GM23338 (cell line): Measurements from ENCODE around the gene CRELD1. TPM values are rescaled to one million over a fixed set of nuclear protein-coding genes. Genes with fewer than 3 reads are reported as not detected.

ENCODE experiments used
- ATAC-seq: fragments of 200-7000 bp; cut with Tn5 transposase; 3 replicates; pipeline ENCODE4 v1.9.1; 2020
- DNase-seq: peaks from one replicate; pipeline ENCODE4 v3.0.0-alpha.2; 2015; ENCODE audit warnings: low spot score
- H2AFZ ChIP-seq: fragments of 200-600 bp; sonication (generic); 2 replicates; pipeline ENCODE4 v1.8.0; 2016; ENCODE audit warnings: antibody characterized with exemption, mild to moderate bottlenecking, moderate library complexity
- H3F3A ChIP-seq: fragments of 200-600 bp; sonication (generic); replicated peaks from 2 replicates; pipeline ENCODE4 v1.8.0; 2017; ENCODE audit warnings: antibody characterized with exemption, mixed run types, low read depth
- H3K27ac ChIP-seq: fragments of 200-600 bp; sonication (generic); 2 replicates; pipeline ENCODE4 v1.6.1; 2016; ENCODE audit warnings: low read depth
- H3K27me3 ChIP-seq: fragments of 200-600 bp; sonication (generic); 2 replicates; pipeline ENCODE4 v1.8.0; 2016; ENCODE audit warnings: mild to moderate bottlenecking, mixed run types, moderate library complexity; ENCODE audit not compliant: insufficient read depth
- H3K36me3 ChIP-seq: fragments of 200-600 bp; sonication (generic); 2 replicates; pipeline ENCODE4 v1.8.0; 2016; ENCODE audit warnings: mild to moderate bottlenecking; ENCODE audit not compliant: insufficient read depth
- H3K4me1 ChIP-seq: fragments of 200-600 bp; sonication (generic); 2 replicates; pipeline ENCODE4 v1.8.0; 2016; ENCODE audit warnings: mild to moderate bottlenecking, moderate library complexity; ENCODE audit not compliant: insufficient read depth
- H3K4me2 ChIP-seq: fragments of 200-600 bp; sonication (generic); 2 replicates; pipeline ENCODE4 v1.7.1; 2017; ENCODE audit warnings: mixed run types
- H3K4me3 ChIP-seq: fragments of 200-600 bp; sonication (generic); 2 replicates; pipeline ENCODE4 v1.6.1; 2016; ENCODE audit warnings: mixed run types
- H3K79me2 ChIP-seq: fragments of 200-600 bp; sonication (generic); replicated peaks from 2 replicates; pipeline ENCODE4 v1.8.0; 2017; ENCODE audit warnings: mild to moderate bottlenecking; ENCODE audit not compliant: insufficient read depth
- H3K9me2 ChIP-seq: fragments of 200-600 bp; sonication (generic); 2 replicates; pipeline ENCODE4 v1.8.0; 2017; ENCODE audit not compliant: insufficient read depth
- H4K20me1 ChIP-seq: fragments of 200-600 bp; sonication (generic); replicated peaks from 2 replicates; pipeline ENCODE4 v1.8.0; 2017; ENCODE audit warnings: mild to moderate bottlenecking; ENCODE audit not compliant: insufficient read depth
- H3K27ac Mint-ChIP-seq: 2 replicates; pipeline ENCODE4 v1.8.0; 2020; ENCODE audit warnings: inconsistent platforms, mild to moderate bottlenecking, moderate library complexity, mixed read lengths
- H3K27me3 Mint-ChIP-seq: 3 replicates; pipeline ENCODE4 v1.8.0; 2022; ENCODE audit warnings: low read depth, mild to moderate bottlenecking, moderate library complexity, mixed read lengths, inconsistent platforms; ENCODE audit not compliant: insufficient read depth, poor library complexity
- H3K36me3 Mint-ChIP-seq: 3 replicates; pipeline ENCODE4 v1.8.0; 2021; ENCODE audit warnings: low read depth, mild to moderate bottlenecking, inconsistent platforms, moderate library complexity, mixed read lengths
- H3K4me1 Mint-ChIP-seq: 3 replicates; pipeline ENCODE4 v1.8.0; 2020; ENCODE audit warnings: mild to moderate bottlenecking, inconsistent platforms, mixed read lengths
- H3K4me3 Mint-ChIP-seq: 3 replicates; pipeline ENCODE4 v1.8.0; 2021; ENCODE audit warnings: moderate library complexity, mild to moderate bottlenecking, inconsistent platforms, mixed read lengths
- H3K9me3 Mint-ChIP-seq: 3 replicates; pipeline ENCODE4 v1.8.0; 2020; ENCODE audit warnings: moderate library complexity, mild to moderate bottlenecking, inconsistent platforms, mixed read lengths
- CREB1 ChIP-seq: fragments of 250-450 bp; sonication (Bioruptor Pico); IDR thresholded peaks from 2 replicates; pipeline ENCODE4 v1.5.0; 2020; ENCODE audit warnings: low read depth, mild to moderate bottlenecking, moderate library complexity
- EZH2 ChIP-seq: fragments of 200-600 bp; sonication (generic); IDR thresholded peaks from one replicate; pipeline ENCODE4 v1.8.0; 2017; ENCODE audit warnings: antibody characterized with exemption, mild to moderate bottlenecking, low read depth; ENCODE audit not compliant: unreplicated experiment
- EZH2phosphoT487 ChIP-seq: fragments of 200-600 bp; sonication (generic); IDR thresholded peaks from one replicate; pipeline ENCODE4 v1.8.1; 2018; ENCODE audit warnings: antibody characterized with exemption; ENCODE audit not compliant: unreplicated experiment
- JUNB ChIP-seq: IDR thresholded peaks from one replicate; pipeline ENCODE4 v1.6.1; 2016; ENCODE audit warnings: antibody characterized with exemption; ENCODE audit not compliant: unreplicated experiment
- NANOG ChIP-seq: IDR thresholded peaks from 2 replicates; pipeline ENCODE4 v1.6.1; 2016; ENCODE audit warnings: antibody characterized with exemption, borderline replicate concordance
- POLR2AphosphoS5 ChIP-seq: IDR thresholded peaks from 2 replicates; pipeline ENCODE4 v1.6.1; 2016; ENCODE audit warnings: antibody characterized with exemption, low read depth
- STAT1 ChIP-seq: IDR thresholded peaks from one replicate; pipeline ENCODE4 v1.6.1; 2016; ENCODE audit warnings: antibody characterized with exemption; ENCODE audit not compliant: unreplicated experiment
- ZNF114 ChIP-seq: fragments of 250-450 bp; sonication (Bioruptor Pico); IDR thresholded peaks from 2 replicates; pipeline ENCODE4 v1.5.0; 2020; ENCODE audit warnings: mild to moderate bottlenecking, moderate library complexity
- ZNF331 ChIP-seq: fragments of 250-450 bp; sonication (Bioruptor Pico); IDR thresholded peaks from 2 replicates; pipeline ENCODE4 v1.5.0; 2020; ENCODE audit warnings: low read depth, mild to moderate bottlenecking, moderate library complexity
- ZNF462 ChIP-seq: fragments of 250-450 bp; sonication (Bioruptor Pico); IDR thresholded peaks from 2 replicates; pipeline ENCODE4 v1.5.0; 2020; ENCODE audit warnings: mild to moderate bottlenecking, moderate library complexity
- polyA plus RNA-seq: library from polyadenylated mRNA; unstranded; fragments of >200 nt; fragmentation: Nextera tagmentation; extraction: Ambion mirVana; gene quantifications from 2 replicates; pipeline ENCODE4 v1.2.1, GENCODE V29; 2016
- total RNA-seq: library from RNA; depleted of rRNA; stranded (reverse); fragments of >200 nt; shearing (Covaris generic); gene quantifications from 2 replicates; pipeline ENCODE4 v1.2.3, GENCODE V29; 2014
- TF ChIP-seq, protein P1 (sequence below), 2 experiments: fragments of 200-600 bp in 1 of 2; sonication (generic) in 1 of 2; conservative IDR thresholded peaks; 2 replicates each; pipeline versions ENCODE4 v1.5.1 to v1.6.1; 2016 to 2017; ENCODE audit warnings: antibody characterized with exemption in 2 of 2, low read depth in 2 of 2, mild to moderate bottlenecking in 2 of 2, moderate library complexity in 1 of 2
- TF ChIP-seq, protein P2 (sequence below): IDR thresholded peaks from one replicate; pipeline ENCODE4 v1.6.1; 2018; ENCODE audit warnings: antibody characterized with exemption; ENCODE audit not compliant: unreplicated experiment
- TF ChIP-seq, protein P3 (sequence below): IDR thresholded peaks from 2 replicates; pipeline ENCODE4 v1.6.1; 2016; ENCODE audit warnings: antibody characterized with exemption

The CRELD1 gene
- total and polyA plus RNA-seq, 2 experiments from 2014 or later, result 11.5 to 13.1 TPM

DNA sequence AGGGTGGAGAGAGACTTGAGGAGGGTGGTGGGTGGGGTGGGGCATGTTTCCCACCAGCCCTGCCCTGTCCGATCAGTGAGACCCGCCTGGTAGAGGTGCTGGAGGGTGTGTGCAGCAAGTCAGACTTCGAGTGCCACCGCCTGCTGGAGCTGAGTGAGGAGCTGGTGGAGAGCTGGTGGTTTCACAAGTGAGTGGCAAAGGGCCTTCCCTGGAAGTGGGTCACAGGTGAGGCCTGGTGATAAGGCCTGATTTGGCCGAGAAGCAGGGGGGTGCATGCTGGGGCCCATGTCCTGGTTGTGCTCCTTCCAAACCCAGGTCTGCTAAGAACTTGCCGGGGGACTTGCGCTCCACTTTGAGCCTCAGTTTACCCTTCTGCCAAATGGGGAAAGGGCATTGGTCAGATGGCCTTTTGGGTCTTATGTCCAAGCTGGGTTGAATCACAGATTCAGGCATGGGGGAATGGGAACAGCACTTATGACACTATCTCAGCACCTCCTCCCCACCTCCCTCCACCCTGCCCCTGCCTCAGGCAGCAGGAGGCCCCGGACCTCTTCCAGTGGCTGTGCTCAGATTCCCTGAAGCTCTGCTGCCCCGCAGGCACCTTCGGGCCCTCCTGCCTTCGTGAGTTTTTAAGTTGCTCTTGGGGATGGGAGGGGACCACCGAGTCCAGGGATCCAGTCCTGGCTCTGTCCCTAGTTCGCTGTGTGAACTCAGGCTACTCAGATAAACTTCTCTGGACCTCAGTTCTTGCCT, 4.0 kb downstream of the CRELD1 start:
- no peaks in the 10 kb centered on the region for H3K27me3 ChIP-seq
- H3K4me3 ChIP-seq, result no peak overlapping the region
- H3F3A ChIP-seq, result no peaks in the 10 kb centered on the region
- Mint-ChIP-seq H3K4me3 (no peak overlapping the region), H3K9me3 (no peaks in the 10 kb centered on the region), H3K36me3 (peaks cover 18% of the 10 kb centered on the region), H3K27ac (no peak overlapping the region), H3K27me3 (peaks cover 7% of the 10 kb centered on the region), H3K4me1 (peaks cover 8% of the 10 kb centered on the region)
- H3K4me1 ChIP-seq, result peaks cover 5% of the 10 kb centered on the region; the same call in 1 of the 2 replicates
- H3K79me2 ChIP-seq, result no peaks in the 10 kb centered on the region; the same call in 1 of the 2 replicates
- ATAC-seq, result no peak
- H4K20me1 ChIP-seq, result no peaks in the 10 kb centered on the region
- no peaks in the 10 kb centered on the region for H3K9me2 ChIP-seq
- TF ChIP-seq, protein P1, sequence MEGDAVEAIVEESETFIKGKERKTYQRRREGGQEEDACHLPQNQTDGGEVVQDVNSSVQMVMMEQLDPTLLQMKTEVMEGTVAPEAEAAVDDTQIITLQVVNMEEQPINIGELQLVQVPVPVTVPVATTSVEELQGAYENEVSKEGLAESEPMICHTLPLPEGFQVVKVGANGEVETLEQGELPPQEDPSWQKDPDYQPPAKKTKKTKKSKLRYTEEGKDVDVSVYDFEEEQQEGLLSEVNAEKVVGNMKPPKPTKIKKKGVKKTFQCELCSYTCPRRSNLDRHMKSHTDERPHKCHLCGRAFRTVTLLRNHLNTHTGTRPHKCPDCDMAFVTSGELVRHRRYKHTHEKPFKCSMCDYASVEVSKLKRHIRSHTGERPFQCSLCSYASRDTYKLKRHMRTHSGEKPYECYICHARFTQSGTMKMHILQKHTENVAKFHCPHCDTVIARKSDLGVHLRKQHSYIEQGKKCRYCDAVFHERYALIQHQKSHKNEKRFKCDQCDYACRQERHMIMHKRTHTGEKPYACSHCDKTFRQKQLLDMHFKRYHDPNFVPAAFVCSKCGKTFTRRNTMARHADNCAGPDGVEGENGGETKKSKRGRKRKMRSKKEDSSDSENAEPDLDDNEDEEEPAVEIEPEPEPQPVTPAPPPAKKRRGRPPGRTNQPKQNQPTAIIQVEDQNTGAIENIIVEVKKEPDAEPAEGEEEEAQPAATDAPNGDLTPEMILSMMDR (conservative IDR thresholded peaks at IDR 0.05; ENCODE audit: low read depth in 2 of 2), result no peak
- TF ChIP-seq, protein P2, sequence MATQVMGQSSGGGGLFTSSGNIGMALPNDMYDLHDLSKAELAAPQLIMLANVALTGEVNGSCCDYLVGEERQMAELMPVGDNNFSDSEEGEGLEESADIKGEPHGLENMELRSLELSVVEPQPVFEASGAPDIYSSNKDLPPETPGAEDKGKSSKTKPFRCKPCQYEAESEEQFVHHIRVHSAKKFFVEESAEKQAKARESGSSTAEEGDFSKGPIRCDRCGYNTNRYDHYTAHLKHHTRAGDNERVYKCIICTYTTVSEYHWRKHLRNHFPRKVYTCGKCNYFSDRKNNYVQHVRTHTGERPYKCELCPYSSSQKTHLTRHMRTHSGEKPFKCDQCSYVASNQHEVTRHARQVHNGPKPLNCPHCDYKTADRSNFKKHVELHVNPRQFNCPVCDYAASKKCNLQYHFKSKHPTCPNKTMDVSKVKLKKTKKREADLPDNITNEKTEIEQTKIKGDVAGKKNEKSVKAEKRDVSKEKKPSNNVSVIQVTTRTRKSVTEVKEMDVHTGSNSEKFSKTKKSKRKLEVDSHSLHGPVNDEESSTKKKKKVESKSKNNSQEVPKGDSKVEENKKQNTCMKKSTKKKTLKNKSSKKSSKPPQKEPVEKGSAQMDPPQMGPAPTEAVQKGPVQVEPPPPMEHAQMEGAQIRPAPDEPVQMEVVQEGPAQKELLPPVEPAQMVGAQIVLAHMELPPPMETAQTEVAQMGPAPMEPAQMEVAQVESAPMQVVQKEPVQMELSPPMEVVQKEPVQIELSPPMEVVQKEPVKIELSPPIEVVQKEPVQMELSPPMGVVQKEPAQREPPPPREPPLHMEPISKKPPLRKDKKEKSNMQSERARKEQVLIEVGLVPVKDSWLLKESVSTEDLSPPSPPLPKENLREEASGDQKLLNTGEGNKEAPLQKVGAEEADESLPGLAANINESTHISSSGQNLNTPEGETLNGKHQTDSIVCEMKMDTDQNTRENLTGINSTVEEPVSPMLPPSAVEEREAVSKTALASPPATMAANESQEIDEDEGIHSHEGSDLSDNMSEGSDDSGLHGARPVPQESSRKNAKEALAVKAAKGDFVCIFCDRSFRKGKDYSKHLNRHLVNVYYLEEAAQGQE, result no peak
- no peak for TF ChIP-seq EZH2phosphoT487
- TF ChIP-seq CREB1 (CRISPR knock-in tag), result no peak
- no peak for TF ChIP-seq EZH2
- no peak for TF ChIP-seq JUNB
- no peak for TF ChIP-seq ZNF462 (CRISPR knock-in tag)
- no peak for TF ChIP-seq STAT1
- TF ChIP-seq POLR2AphosphoS5, result no peak
- TF ChIP-seq NANOG, result no peak
- no peak for TF ChIP-seq ZNF331
- no peak for TF ChIP-seq ZNF114 (CRISPR knock-in tag)
- TF ChIP-seq, protein P3, sequence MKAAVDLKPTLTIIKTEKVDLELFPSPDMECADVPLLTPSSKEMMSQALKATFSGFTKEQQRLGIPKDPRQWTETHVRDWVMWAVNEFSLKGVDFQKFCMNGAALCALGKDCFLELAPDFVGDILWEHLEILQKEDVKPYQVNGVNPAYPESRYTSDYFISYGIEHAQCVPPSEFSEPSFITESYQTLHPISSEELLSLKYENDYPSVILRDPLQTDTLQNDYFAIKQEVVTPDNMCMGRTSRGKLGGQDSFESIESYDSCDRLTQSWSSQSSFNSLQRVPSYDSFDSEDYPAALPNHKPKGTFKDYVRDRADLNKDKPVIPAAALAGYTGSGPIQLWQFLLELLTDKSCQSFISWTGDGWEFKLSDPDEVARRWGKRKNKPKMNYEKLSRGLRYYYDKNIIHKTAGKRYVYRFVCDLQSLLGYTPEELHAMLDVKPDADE, result no peak
- no peak for DNase-seq
- no peak overlapping the region for H3K27ac ChIP-seq
- no peak overlapping the region for H3K4me2 ChIP-seq
- peaks cover 6% of the 10 kb centered on the region; the same call in 1 of the 2 replicates for H3K36me3 ChIP-seq
- no peak overlapping the region for H2AFZ ChIP-seq
